ENCODE measurements around the gene PROM1.

Gene PROM1, protein sequence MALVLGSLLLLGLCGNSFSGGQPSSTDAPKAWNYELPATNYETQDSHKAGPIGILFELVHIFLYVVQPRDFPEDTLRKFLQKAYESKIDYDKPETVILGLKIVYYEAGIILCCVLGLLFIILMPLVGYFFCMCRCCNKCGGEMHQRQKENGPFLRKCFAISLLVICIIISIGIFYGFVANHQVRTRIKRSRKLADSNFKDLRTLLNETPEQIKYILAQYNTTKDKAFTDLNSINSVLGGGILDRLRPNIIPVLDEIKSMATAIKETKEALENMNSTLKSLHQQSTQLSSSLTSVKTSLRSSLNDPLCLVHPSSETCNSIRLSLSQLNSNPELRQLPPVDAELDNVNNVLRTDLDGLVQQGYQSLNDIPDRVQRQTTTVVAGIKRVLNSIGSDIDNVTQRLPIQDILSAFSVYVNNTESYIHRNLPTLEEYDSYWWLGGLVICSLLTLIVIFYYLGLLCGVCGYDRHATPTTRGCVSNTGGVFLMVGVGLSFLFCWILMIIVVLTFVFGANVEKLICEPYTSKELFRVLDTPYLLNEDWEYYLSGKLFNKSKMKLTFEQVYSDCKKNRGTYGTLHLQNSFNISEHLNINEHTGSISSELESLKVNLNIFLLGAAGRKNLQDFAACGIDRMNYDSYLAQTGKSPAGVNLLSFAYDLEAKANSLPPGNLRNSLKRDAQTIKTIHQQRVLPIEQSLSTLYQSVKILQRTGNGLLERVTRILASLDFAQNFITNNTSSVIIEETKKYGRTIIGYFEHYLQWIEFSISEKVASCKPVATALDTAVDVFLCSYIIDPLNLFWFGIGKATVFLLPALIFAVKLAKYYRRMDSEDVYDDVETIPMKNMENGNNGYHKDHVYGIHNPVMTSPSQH

DNA sequence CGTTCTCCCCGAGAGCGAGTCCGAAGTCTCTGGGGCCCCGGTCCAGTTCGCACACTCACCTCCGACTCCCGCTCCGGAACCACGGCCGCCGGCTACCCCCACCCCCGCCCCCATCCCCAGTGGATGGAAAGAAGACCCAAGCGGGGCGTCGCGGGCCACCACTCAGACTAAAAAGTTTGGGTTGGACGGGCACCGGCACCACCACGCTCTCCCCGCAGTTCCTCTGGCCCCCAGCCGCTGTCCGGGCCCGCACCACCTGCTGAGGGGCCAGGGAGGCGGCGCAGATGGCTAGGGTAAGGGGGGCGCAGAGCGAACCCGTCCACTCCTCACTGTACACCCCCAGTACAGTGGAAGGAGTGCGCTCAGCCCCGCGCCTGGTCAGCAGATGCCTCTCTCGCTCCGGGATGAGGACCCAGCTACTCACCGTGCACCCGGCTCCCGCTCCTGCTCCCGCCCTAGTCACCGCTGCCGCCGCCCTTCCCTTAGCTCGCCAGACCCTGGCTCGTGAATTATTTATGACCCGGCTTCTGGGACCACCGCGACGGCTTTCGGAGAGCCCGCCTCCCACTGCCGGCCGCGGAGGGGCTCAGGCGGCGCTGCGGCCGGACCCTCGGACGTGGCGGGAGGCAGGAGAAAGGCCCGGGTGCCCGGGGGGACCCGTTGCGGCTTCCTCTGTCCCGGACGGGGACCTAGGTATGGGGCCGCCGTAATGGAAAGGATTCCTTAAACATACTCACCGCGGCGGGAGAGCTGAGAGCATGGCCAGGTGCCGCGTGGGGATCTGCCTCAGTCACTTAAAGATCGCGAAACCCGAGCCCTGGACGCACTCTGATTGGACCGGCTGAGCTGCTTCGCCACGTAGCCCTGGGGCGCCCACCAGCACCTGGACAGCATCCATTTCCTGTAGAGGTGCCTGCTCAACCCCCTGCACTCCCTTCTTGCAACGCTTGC lies at the start of gene PROM1:
Gene PROM1, minus strand, starts transcription at position 783 of the 951 bp plus-strand sequence. CDS start 8,117 bp downstream, outside the sequence.
- no peak for DNase-seq

DNA sequence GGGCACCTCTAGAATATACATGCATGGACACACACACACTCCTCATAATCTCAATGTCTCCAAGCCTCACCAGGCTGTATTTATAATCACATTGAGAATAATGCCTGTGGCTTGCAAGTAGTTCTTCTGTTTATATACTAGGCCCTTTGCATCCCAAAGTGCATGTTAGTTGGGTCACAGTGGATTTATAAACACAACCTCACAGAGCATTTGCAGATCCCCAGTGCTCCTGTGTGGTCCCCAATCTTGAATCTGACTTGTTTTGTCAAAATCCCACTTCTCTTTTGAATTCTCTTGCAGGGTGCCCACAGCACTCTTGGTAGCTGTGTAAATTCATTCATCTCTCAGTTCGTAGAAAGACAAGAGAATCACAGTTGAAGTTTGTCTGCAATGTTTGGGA lies 49.6 kb upstream of the PROM1 start:
- no peak for DNase-seq

DNA sequence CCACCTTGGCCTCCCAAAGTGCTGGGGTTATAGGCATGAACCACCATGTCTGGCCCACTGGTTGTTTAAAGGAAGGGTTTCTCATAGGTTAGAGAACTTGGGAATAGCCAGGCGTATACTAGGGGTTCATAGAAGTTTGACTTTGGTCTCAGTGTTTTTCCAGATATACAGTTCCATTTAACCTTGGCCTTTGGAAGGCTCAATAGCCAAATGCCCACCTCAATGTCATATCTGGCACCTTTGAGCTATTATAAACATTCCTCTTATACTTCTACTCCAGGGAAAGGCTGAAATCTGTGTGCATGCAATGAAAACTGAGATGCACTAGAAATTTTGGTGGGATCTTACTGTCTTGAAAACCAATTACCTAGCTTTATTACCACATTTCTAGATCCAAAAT lies 47.5 kb upstream of the PROM1 start:
- DNase-seq = no peak

DNA sequence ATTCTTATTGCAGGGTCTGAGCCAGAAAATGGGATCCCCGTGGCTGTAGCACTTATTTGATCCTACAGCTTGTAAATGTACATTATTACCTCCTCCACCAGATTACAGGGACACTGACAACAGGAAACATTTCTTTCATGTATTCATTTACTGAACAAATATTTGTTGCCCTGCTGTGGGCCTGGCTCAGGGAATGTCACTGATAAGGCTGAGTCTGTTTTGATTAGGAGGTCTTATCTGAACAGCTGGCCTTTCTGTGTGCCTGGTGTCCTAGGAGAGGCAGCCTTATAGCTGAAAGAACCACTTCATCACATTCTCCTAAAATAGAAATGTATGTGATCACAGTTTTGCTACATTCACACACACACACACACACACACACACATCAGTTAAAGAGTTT lies 45.5 kb upstream of the PROM1 start:
- no peak for DNase-seq

DNA sequence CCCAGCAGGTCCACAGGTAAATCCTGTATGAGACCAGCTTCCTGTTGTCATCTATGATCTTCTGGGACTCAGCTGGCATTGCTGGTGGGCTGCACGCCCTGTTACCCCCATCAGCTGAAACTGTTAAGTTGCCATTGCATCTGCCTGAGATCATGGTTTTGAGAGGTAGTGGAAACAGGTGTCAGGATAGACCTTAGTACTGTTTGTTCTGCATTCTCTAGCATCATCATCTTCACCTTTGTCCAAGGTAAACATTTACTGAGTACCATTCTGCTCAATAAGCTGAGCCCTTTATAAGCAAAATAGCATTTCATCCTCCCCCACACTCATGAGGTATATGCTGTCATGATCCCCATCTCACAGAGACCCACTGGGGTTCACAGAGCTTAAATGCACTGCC lies 42.9 kb upstream of the PROM1 start:
- DNase-seq = no peak

DNA sequence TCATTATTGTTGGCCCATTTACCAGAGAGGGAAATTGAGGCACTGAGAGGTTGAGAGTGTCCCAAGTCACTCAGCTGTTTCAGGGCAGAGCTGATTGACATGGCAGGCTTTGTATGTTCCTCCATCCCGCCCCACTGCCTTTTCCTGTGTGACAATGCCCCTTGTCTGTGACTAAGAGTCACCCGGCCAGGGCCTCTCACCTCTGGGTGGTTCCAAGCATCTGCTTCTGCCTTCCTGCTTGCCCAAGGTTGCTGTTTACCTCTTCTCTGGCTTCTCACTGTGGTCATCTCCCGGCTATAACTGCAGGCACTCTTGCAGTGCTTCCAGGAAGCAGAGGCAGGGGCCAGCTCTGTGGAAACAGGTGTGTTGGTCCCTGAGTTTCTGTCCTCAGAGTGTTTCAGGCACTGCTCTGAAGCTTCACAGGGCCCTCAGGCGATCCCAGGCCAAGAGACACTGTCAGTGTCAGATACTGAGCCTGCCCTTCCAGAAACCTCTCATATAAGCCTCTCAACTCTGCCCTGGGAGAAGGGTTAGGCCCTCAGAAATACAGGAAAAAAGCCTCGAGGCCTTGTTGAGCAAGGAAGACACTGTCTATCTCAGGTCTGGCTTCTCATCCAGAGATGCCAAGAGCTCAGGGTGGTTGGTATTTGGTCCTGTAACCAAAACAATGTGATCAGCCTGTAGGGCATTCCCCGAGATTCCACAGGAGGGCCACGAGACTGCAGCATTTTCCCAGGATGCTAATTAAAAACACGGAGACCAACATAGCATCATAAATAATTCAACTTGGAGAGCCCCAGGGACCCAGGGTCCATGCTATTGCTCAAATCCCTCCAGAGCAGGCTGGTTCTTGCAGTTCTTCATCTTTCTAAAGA lies 42.0 kb upstream of the PROM1 start:
- no peak for DNase-seq

DNA sequence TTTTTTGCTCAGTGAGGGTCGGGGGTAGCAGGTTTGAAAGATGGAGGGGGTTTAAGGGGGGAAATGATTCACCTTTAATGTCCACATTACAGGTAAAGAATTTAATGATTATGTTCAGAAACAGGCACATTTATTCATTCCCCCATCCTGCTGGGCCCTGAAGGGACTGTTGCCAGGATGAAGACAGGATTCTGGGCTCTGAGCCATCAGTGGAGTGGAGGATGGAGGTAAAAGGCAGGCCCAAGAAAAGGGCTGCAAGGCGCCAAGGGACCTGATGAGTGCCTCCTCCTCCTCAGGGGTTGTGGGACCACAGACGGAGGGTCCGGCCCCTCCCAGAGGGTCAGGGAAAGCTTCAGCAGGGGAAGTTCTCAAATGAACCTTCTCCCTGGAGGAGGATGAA lies 40.4 kb upstream of the PROM1 start:
- no peak for DNase-seq

DNA sequence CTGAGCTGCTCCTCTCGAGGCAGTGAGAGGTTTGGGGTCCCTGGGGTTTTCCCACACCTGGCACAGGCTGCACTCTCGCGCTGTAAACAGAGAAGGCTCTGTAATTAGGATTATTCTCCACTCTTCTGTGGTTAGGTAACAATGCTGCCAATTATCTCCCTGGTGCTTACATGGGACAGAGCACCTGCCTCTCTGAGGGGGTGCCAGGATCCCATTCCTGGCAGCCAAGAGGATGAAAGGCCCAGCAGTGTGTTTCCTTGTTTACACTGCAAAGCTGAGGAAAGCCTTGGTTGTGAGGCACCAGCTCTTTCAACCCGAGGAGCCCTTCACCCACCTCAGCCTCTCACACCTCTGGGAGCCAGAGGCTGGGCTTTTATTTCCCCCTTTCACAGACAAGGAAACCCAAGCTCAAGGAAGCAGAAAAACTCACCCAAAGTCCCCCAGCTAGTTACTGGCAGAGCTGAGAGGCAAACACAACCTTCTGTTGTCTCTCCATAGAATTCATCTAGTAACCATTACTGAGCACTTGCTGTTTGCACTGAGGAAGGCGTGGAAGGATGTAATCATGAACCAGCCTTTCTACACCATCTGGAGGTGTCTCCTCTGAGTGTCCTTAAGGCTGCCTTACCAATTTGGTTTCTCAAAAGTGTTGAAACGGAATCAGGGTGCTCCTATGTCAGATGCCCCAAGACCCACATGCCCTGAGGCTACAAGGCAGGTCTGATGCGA lies 39.7 kb upstream of the PROM1 start:
- peak; percentile 1 for DNase-seq

DNA sequence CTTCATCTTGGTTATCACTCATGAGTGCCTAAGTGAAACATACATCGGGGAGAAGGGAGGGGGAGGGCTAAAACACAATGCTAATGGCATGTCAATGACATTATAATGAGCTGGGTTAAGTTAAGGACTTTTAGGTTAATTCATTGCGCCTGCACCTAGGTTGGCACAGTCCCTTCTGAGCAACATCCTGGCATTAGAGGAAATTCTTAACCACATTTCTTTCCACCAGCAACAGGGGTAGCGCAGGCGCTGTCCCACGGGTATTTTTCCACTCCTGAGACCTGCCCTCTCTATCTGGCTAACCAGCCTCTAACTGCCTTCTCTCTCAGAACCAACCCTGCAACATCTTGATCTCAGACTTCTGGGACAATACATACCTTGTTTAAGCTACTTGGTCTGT lies 39.0 kb upstream of the PROM1 start:
- no peak for DNase-seq

DNA sequence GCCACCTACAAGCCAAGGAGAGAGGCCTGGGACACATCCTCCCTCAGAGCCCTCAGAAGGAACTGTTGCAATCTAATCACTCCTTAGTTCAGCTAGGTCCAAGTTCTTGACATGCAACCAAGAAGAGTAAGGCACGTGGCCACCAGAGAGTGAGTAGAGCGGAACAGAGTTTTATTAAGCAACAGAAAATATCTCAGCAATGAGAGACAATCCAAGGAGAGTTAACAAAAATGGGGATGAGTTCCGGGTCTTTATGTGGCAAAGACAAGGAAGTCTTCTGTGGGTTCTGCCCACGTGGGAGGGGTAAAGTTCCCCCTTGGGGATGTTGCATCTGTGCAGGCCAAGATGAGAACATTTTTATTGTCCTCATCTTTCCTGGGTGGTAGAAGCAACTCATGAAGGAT lies 38.5 kb upstream of the PROM1 start:
- no peak for DNase-seq

DNA sequence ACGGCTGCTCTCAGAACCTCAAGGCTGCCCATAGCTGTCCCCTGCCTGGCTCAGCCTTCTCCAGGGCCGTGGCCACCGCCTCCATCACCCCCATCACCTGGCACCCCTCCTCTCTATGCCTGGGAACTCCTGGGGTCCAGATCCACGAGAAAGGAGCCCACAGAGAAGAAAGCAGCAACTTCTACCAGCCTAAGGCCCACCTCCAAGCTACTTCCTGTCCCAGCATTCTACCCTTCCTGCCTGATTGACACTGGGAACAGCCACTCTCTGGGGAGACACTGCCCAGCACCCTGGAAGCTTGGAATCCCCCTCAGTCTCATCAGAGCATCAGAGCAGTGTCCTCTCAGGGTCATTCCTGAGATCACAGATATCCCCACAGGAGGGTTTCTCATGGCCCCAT lies 36.9 kb upstream of the PROM1 start:
- no peak for DNase-seq

DNA sequence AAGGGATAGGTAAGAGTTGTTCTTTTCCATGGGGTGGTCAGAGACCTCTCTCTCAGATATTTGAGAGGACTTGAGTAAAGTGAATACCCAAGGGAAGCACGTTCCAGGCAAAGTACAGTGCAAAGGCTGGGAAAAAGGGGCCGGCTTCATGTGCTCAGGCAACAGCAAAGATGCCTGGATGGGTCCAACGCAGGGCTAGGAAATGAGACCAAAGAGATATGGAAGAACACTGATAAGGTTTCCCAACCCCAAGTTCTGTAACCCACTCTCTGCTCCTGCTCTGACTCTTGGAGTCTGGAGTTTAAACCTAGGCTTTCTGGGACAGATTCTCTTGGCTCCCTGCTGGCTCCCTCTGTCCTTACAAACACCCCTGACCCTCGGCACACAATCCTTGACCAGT lies 36.2 kb upstream of the PROM1 start:
- no peak for DNase-seq

DNA sequence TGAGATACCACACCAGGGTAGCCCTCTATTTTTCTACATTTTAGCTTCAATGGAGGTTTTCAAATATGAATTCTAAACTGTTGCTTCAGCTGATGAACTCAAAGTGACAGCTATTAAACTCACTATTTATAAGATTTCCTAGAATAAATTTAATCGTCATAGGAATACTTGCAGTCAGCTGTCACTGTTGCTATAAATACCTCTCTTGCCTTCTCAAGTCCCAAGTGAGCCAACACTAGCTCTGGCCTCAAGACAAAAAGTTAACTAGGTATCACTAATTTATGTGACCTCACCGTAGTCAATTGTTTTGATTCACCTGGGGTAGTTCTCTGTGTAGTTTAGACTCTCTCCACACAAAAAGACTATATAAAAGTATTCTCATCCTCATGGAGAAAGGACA lies 34.3 kb upstream of the PROM1 start:
- DNase-seq = no peak

DNA sequence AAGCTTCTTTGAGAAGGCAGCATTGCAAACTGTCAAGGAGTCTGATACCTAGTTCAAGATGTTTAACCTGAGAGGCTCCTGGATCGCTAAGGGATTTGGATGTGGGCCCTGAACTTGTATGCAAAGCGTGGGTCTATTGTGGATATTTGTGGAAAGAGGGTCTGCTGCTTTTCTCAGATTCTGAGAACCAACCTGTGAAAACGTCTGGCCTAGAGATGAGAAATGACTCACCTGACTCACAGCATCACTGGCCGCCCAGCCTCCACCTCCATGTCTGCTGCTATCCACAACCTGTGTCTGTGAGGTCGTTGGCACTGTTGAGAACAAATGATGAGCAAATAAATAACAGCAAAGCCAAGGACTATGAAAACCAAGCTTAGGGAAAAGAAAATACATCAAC lies 33.3 kb upstream of the PROM1 start:
- no peak for DNase-seq

DNA sequence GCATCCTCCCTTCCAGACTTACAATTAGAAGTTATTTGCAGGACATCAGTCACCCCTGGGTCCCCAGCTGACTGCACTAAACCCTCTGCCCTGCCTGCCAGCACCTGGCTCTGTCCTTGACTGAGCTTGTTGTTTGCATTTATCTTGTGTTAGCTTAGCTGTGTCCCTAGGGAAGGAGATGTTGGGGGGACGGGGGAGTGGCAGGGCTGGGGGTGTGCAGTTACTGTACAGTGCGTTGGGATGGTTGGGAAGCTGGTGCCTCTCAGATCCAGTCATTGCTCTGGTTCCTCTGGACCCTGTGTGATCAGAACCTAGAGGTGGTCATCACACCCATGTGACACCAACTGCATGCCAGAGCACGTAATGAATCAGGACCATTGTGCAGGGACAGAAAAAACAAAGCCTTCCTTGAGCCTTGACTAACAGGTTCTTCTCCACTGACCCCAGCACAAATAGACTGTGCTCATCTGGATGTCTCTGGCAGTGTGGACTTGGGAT lies 32.7 kb upstream of the PROM1 start:
- no peak for DNase-seq

DNA sequence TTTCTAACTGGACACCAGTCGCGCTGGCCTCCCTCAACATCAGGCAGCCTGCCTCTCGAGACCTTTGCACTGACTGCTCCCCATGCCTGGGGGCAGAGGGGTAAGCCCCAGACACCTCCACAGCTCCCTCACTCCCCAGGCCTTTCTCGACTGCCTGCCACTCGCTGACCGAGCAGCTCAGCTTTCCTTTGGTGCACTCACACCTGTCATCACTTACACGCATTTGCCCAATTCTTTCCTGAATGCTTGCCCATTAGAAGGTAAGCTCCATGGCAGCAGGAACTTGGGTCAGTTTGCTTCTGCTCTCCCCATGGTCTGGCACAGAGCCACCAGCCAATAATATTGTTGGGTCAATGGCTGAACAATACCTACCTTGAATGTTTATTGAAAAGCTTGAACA lies 32.2 kb upstream of the PROM1 start:
- no peak for DNase-seq

DNA sequence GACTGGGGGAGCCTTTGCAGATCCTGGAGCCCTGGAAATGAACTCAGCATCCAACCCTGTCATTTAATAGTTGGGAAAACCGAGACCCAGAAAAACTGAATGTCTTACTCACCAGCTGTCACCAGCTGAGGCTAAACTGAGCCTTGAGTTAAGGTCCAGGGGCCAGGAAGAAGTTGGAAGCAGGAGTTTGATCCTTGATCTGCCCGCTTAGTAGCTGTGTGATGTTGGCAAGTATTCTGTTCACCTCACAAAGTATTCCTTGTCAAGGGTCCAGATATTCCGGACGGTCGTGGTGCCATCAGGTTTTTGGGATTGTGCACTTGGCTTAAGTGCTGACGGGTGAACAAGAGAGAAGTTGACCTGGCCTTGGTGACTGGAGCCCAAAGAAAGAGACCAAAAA lies 30.7 kb upstream of the PROM1 start:
- no peak for DNase-seq

DNA sequence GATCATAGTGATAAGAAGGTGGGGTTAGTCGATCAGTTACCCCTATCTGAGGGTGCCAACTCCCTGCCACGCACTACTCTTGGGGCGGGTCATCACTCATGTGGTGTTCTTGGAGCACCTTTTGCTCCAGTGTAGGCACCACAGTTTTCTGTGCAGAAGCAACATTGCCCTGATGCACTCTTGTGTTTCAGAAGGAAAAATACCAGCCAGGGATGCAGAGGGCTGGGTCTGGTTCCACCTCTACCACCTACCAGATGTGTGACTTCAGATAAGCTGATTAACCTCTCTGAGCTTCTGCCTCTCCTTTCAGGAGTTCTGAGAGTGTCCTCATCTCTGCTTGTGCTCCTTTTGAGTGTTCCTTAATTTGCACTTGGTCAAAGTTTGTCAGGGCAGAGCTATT lies 29.9 kb upstream of the PROM1 start:
- no peak for DNase-seq

DNA sequence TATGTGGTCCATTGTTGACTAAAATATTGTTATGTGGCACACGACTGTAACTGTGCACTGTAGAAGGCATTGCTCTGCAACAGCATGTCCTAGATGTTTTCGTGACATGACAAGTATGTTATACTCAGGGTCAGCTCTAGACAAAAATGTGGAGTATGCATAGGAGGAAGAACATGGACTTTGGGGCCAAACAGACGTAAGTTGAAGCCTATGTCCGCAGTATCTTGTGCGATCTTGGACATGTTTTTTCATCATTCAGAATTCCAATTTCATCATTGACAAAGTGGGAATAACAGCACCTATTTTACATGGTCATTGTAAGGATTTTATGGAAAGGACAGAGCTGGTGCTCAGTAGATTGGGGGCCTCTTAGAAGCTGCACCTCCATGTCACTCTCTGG lies 27.7 kb upstream of the PROM1 start:
- DNase-seq = no peak

DNA sequence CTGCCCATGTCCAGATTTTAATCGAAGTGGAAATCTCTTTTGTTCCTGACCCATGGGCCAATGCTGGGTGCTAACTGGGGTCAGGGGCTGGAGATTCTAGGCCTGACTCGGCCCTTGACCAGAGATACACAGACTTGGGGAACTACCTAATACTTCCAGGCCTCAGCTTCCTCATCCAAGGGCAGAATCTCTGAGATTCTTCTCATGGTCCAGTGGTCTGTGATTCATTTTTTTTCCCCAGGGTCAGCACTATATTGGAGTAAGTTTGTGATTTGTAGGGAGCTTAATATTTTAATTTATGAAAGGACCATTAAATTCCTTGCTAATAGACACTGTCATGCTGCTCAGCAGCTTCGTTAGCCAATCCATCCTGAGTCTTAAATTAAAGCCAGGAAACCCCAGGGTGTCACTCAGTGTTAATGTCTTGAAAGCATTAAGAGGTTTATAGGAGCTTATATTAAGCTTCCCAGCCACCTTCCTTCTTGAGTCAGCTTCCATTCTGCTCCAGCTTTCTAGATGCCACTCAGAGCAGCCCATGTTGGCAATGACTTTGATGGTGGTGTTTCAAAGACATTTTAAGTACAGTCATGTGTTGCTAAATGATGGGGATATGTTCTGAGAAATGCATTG lies 27.0 kb upstream of the PROM1 start:
- DNase-seq = no peak

DNA sequence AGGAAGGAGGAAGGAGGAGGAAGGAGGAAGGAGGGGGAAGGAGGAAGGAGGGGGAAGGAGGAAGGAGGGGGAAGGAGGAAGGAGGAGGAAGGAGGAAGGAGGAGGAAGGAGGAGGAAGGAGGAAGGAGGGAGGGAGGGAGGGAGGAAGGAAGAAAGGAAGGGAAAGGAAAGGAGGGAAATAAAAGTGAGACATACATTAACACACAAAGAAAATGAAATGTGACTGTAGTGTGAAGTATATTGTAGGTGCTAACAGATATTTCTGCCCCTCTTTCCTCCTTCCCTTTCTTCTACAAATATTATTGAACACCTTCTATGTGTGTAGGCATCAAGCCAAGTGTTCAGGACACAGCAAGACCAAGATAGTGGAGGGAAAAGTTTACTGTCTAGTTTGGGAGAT lies 26.4 kb upstream of the PROM1 start:
- DNase-seq = no peak
